Forelimb muscle (tissue), 1 donor: Measurements from ENCODE around the gene GDPD2. TPM values are rescaled to one million over a fixed set of nuclear protein-coding genes. Genes with fewer than 3 reads are reported as not detected.

Experiments used
- DNase-seq: peaks from one replicate; pipeline ENCODE4 v3.0.0-alpha.2; 2013; ENCODE audit warnings: low read depth
- polyA plus RNA-seq: library from polyadenylated mRNA; unstranded; fragments of 120-200 nt; gene quantifications from one replicate; pipeline ENCODE4 v1.2.1, GENCODE V29; 2013; ENCODE audit not compliant: insufficient read length

GDPD2 gene
- polyA plus RNA-seq, 1 donor, result 0.56 TPM

- DNase-seq, result no peak
Measured at GRCh38 chrX:70476166-70476933, 53.2 kb downstream of the GDPD2 start.

DNA sequence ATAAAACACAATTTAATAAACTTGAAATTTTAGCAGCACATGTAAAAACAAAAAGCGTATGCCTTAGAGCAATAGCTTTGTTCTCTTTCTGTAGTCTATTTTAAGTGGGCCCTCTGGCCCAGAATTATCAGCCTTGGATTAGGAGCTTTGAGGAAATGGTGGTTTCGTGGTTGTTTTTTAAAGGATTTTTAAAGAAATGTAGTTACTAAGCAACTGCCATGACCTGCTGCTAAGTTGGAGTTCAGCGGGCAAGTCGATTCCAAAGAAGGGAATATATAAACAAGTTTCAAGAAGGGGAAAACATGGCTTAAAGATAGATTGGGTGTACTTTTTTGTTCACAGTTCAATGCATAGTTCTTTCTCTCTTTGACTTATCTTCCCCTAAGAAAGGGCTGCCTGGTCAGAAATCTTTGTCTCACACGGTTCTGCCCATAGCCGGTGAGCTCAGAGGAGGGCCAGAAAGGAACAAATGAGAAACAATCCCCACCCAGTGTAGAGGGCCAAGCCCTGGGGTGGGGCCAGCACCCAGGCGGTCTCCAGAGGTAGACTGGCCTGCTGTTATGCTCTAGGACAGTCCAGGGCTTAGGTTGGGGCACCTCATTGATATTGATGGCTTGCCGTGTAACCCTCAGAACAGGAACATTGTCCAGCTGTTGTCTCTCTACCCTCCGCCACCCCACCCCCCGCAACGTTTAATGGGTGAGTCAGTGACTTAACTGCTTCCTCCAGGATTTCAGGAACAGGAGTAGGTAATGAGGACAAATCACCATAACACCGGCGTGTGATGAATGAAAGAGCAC, 54.0 kb downstream of the GDPD2 start:
- DNase-seq, result no peak

GRCh38 chrX:70477734-70478075, 54.6 kb downstream of the GDPD2 start:
- DNase-seq, result no peak

- no peak for DNase-seq
Measured at GRCh38 chrX:70478526-70479245, 55.6 kb downstream of the GDPD2 start.

- no peak for DNase-seq
Measured at GRCh38 chrX:70479247-70479921, 56.3 kb downstream of the GDPD2 start.

DNA sequence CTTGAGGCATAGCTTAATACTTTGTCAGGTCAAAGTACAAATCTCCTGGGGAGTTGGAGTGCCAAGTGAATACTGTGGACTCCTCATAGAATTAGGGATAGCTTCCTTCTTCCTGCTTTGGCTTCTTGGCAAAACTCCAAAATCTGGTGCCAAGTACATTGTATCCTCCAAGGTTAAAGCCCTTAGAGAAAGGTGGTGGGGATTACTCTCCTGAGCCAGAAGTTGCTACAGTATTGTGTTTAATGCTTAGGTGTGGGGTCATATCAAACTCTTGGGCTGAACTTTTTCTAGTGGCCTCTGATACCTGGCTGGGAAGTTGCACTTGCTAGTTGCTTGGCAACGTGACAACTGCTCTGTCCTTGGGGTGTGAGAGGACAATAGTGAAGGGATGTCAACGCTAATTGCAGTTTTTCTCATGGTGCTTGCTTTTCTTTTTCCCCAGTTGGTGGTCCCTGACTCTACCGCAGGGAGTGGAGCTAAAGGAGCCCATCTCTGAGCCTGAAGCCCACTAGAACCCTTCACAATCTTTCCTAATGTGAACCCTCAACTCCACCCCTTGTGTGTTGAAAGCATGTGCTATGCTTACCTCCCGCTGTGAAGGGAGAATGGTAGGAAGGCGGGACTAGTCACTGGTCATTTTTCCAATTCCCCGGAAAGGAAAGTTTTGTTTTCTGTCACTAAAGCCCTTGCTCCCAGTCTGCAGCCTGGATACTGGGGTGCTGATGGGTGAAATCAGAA, 57.0 kb downstream of the GDPD2 start:
- DNase-seq, result no peak

DNA sequence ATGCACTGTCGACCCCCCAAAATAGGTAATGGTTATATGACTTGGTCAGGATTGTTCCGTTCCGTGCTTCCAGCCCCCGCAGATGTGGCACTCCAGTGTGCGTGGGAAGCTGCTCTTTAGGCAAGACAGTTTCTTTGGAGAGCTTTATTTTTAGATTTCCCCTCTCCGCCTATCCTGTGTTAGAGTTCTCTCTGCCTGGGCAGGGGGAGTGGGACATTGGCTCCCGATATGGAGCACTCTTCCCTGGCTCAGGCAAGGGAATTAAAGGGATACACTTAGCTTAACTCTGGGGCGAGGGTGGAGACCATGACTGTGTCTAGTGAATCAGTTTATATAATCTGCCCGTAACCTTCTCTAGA, 57.5 kb downstream of the GDPD2 start:
- DNase-seq, result no peak

DNA sequence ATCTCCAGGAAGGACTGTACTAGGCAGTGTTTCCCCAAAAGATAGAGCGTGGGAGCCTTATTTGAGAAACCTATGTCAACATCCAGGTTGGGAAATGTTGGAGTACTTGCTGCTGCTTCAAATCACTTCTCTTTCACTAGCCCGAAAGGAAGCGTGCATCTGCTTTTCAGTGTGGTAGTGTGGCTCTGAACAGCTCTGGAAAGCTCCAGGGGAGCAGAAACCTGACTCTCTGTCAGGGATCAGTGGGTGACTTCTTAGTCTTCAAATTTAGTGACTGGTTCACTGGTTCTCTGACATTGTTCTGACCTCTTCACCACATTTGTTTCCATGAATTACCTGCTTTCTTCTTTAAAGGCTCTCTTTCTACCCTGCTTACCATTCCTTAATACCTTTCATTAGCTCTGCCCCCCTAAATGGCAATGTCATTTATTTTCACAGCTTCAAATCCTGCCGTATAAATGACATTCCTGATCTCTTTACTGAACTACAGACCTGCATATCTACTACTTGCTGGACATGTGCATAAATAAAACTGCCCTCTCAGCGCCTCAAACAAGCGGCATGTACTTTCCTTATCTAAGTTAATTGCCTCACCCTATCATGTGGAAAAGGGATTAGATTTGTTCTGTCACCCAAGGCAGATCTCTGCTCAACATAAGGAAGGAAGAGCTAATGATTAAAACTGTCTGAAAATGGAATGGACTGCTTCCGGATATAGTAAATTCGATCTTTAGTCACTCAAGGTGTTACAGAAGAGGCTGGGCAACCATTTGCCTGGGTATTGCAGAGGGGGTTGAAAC, 58.6 kb downstream of the GDPD2 start:
- DNase-seq, result no peak

GRCh38 chrX:70482300-70482699, 59.2 kb downstream of the GDPD2 start:
- DNase-seq, result no peak

Other genes with a start within 250 kb of the GDPD2 start
- gene DGAT2L6, start 245.8 kb upstream of the GDPD2 start, polyA plus RNA-seq, result not detected
- gene AWAT1, start 188.7 kb upstream of the GDPD2 start, polyA plus RNA-seq, result not detected
- 0.25 TPM for gene P2RY4, start 163.1 kb upstream of the GDPD2 start, polyA plus RNA-seq
- 0.43 TPM for gene ARR3, start 155.0 kb upstream of the GDPD2 start, polyA plus RNA-seq
- gene RAB41, start 141.1 kb upstream of the GDPD2 start, polyA plus RNA-seq, result 0.68 TPM
- gene PDZD11, start 133.4 kb upstream of the GDPD2 start, polyA plus RNA-seq, result 36.0 TPM
- 5.5 TPM for gene KIF4A, start 133.2 kb upstream of the GDPD2 start, polyA plus RNA-seq
- gene DLG3, start 21.5 kb downstream of the GDPD2 start, polyA plus RNA-seq, result 4.9 TPM